HepG2 (cell line): Measurements from ENCODE around the gene APOL2. TPM values are rescaled to one million over a fixed set of nuclear protein-coding genes. Genes with fewer than 3 reads are reported as not detected.

Source experiments
- ASH2L ChIP-seq: fragments of 300-600, 200-600 bp; sonication (generic); IDR thresholded peaks from 2 replicates; pipeline ENCODE4 v1.7.0; 2017; ENCODE audit warnings: low read depth, mild to moderate bottlenecking, moderate library complexity, mixed read lengths, low read length; ENCODE audit not compliant: insufficient read length
- ATM ChIP-seq: fragments of 450-650 bp; IDR thresholded peaks from 2 replicates; pipeline ENCODE4 v1.7.1; 2017; ENCODE audit warnings: mild to moderate bottlenecking, borderline replicate concordance
- BCL6 ChIP-seq: IDR thresholded peaks from 2 replicates; pipeline ENCODE4 v1.6.1; 2016; ENCODE audit warnings: missing genetic modification reagents, missing compliant biosample characterization
- BRCA1 ChIP-seq: sonication (generic); formaldehyde crosslinking; IDR thresholded peaks from 2 replicates; pipeline ENCODE4 v1.4.0; 2020; ENCODE audit warnings: missing genetic modification reagents
- CSRNP1 ChIP-seq: sonication (generic); formaldehyde crosslinking; IDR thresholded peaks from 2 replicates; pipeline ENCODE4 v1.8.1; 2023; ENCODE audit warnings: mild to moderate bottlenecking, missing genetic modification reagents
- FLYWCH1 ChIP-seq: sonication (generic); formaldehyde crosslinking; IDR thresholded peaks from 2 replicates; pipeline ENCODE4 v1.8.1; 2023; ENCODE audit warnings: mild to moderate bottlenecking, missing genetic modification reagents
- GPN1 ChIP-seq: sonication (generic); formaldehyde crosslinking; IDR thresholded peaks from 2 replicates; pipeline ENCODE4 v1.5.1; 2020; ENCODE audit warnings: missing genetic modification reagents, borderline replicate concordance
- MTERF4 ChIP-seq: sonication (generic); formaldehyde crosslinking; IDR thresholded peaks from 2 replicates; pipeline ENCODE4 v1.8.0; 2023; ENCODE audit warnings: mild to moderate bottlenecking, missing genetic modification reagents
- MXI1 ChIP-seq: IDR thresholded peaks from 3 replicates; pipeline ENCODE4 v1.6.1; 2012; ENCODE audit warnings: low read depth, low read length, inconsistent platforms, borderline replicate concordance
- MYPOP ChIP-seq: sonication (generic); formaldehyde crosslinking; IDR thresholded peaks from 2 replicates; pipeline ENCODE4 v1.8.1; 2023; ENCODE audit warnings: mild to moderate bottlenecking, moderate library complexity, missing genetic modification reagents
- TAF1 ChIP-seq: sonication (generic); formaldehyde crosslinking; IDR thresholded peaks from 2 replicates; pipeline ENCODE4 v1.4.0; 2020; ENCODE audit warnings: missing genetic modification reagents
- ZBED4 ChIP-seq: sonication (generic); formaldehyde crosslinking; IDR thresholded peaks from 2 replicates; pipeline ENCODE4 v1.4.0; 2020; ENCODE audit warnings: missing genetic modification reagents, borderline replicate concordance
- ZBTB20 ChIP-seq: sonication (generic); formaldehyde crosslinking; IDR thresholded peaks from 2 replicates; pipeline ENCODE4 v1.8.1; 2023; ENCODE audit warnings: missing genetic modification reagents, low read depth, mild to moderate bottlenecking, borderline replicate concordance
- ZFP91 ChIP-seq: sonication (generic); formaldehyde crosslinking; IDR thresholded peaks from 2 replicates; pipeline ENCODE4 v1.9.0; 2022; ENCODE audit warnings: missing genetic modification reagents, mild to moderate bottlenecking, borderline replicate concordance
- ZNF326 ChIP-seq: sonication (generic); formaldehyde crosslinking; IDR thresholded peaks from 2 replicates; pipeline ENCODE4 v1.4.0; 2020; ENCODE audit warnings: missing genetic modification reagents, borderline replicate concordance
- ZNF564 ChIP-seq: sonication (generic); formaldehyde crosslinking; IDR thresholded peaks from 2 replicates; pipeline ENCODE4 v1.8.1; 2023; ENCODE audit warnings: mild to moderate bottlenecking, missing genetic modification reagents
- ZNF614 ChIP-seq: IDR thresholded peaks from 2 replicates; pipeline ENCODE4 v1.6.1; 2018; ENCODE audit warnings: missing biosample characterization, missing genetic modification reagents, inconsistent platforms, borderline replicate concordance
- ZNF615 ChIP-seq: sonication (generic); formaldehyde crosslinking; IDR thresholded peaks from 2 replicates; pipeline ENCODE4 v1.5.0; 2020; ENCODE audit warnings: mild to moderate bottlenecking, missing genetic modification reagents, borderline replicate concordance
- ZNF816 ChIP-seq: sonication (generic); formaldehyde crosslinking; IDR thresholded peaks from 2 replicates; pipeline ENCODE4 v1.8.0; 2022; ENCODE audit warnings: missing genetic modification reagents, mild to moderate bottlenecking, borderline replicate concordance
- polyA plus RNA-seq, 8 experiments: library from polyadenylated mRNA; depleted of rRNA in 3 of 8; stranded (reverse) in 7 of 8; unstranded in 1 of 8; fragments of >200 nt; fragmentation: Illumina TruSeq in 4 of 8; extraction: Trizol in 4 of 8; gene quantifications; 2 replicates each; pipeline versions ENCODE4 v1.2.1 to v1.2.3, GENCODE V29; 2011 to 2016; ENCODE audit warnings: low read depth in 4 of 8, missing spikeins in 1 of 8, mixed read lengths in 1 of 8; ENCODE audit not compliant: insufficient read depth in 1 of 8
- total RNA-seq, 5 experiments: library from RNA; depleted of rRNA; stranded (reverse); fragments of >200 nt; fragmentation: Illumina TruSeq; extraction: Trizol; gene quantifications; 2 replicates each; pipeline ENCODE4 v1.2.3, GENCODE V29; 2016; ENCODE audit warnings: low read depth in 1 of 5

Gene APOL2
- total and polyA plus RNA-seq, 2 of the 13 experiments (the other 11 are each of a cell fraction or from before 2014, with no cell fraction given): 28.7 to 51.2 TPM

GRCh38 chr22:36252754-36253522, 13.6 kb upstream of the APOL2 start, which contains the start of gene APOL1 (continued):
- TF ChIP-seq BCL6 (CRISPR knock-in tag): no peak
- TF ChIP-seq MXI1: peak; percentile 78; the same call in 1 of the 3 replicates
- 0 out of 2 replicates have a peak, but pooled peaks have one; percentile 21 for TF ChIP-seq ZNF564 (CRISPR knock-in tag)
- TF ChIP-seq MTERF4: peak; percentile 54; the same call in 1 of the 2 replicates
- TF ChIP-seq GPN1 (CRISPR knock-in tag): no peak
- no peak for TF ChIP-seq FLYWCH1
- TF ChIP-seq ZFP91 (CRISPR knock-in tag): peak; percentile 26; the same call in 1 of the 2 replicates
- TF ChIP-seq CSRNP1: 0 out of 2 replicates have a peak, but pooled peaks have one; percentile 30
- peak; percentile 42; the same call in 1 of the 2 replicates for TF ChIP-seq TAF1 (CRISPR knock-in tag)
- TF ChIP-seq ZNF615: no peak
- TF ChIP-seq ATM: no peak
- TF ChIP-seq ZBTB20 (CRISPR knock-in tag): no peak
- TF ChIP-seq ZNF614 (CRISPR knock-in tag): peak; percentile 10; the same call in 1 of the 2 replicates
- TF ChIP-seq ZBED4 (CRISPR knock-in tag): no peak
- no peak for TF ChIP-seq ZNF326 (CRISPR knock-in tag)
- TF ChIP-seq ZNF816 (CRISPR knock-in tag): no peak
- TF ChIP-seq BRCA1 (CRISPR knock-in tag): no peak
- no peak for TF ChIP-seq MYPOP (CRISPR knock-in tag)
- TF ChIP-seq ASH2L: peak; percentile 27
